Natural killer cell treated with Interleukin-12 subunit alpha and Interleukin-12 subunit beta and Interleukin-15 and Interleukin-18, amount 100 ng/mL, for 72 hours (primary cell): ENCODE data around the gene TMEM19. TPM values are rescaled to one million over a fixed set of nuclear protein-coding genes. Genes with fewer than 3 reads are reported as not detected.

ENCODE experiments used
- ATAC-seq, 2 donors: fragments of 150-1000 bp; cut with Tn5 transposase in 1 of 2; sonication (Bioruptor Pico), chemical (Tn5 transposase) in 1 of 2; 2 replicates each; pipeline ENCODE4 v1.10.0; 2021
- DNase-seq: peaks from one replicate; pipeline ENCODE4 v3.0.0; 2022; ENCODE audit warnings: low spot score
- H3K27ac Mint-ChIP-seq, 2 donors: 1 replicate in 1 of 2; 2 replicates in 1 of 2; pipeline ENCODE4 v1.8.0; 2022; ENCODE audit warnings: mixed read lengths in 2 of 2, mild to moderate bottlenecking in 1 of 2, moderate library complexity in 1 of 2
- H3K27me3 Mint-ChIP-seq, 2 donors: 1 replicate in 1 of 2; 2 replicates in 1 of 2; pipeline ENCODE4 v1.8.0; 2022; ENCODE audit warnings: mixed read lengths in 2 of 2
- H3K36me3 Mint-ChIP-seq: one replicate; pipeline ENCODE4 v1.8.0; 2022; ENCODE audit warnings: mixed read lengths
- H3K4me1 Mint-ChIP-seq, 2 donors: 1 replicate in 1 of 2; 2 replicates in 1 of 2; pipeline ENCODE4 v1.8.0; 2022; ENCODE audit warnings: low read depth in 2 of 2, mixed read lengths in 2 of 2, mild to moderate bottlenecking in 1 of 2
- H3K4me3 Mint-ChIP-seq: one replicate; pipeline ENCODE4 v1.8.0; 2022; ENCODE audit warnings: mixed read lengths
- H3K9me3 Mint-ChIP-seq: 2 replicates; pipeline ENCODE4 v1.8.0; 2022; ENCODE audit warnings: mixed read lengths
- total RNA-seq, 2 donors: library from RNA; stranded (reverse); gene quantifications; one replicate each; pipeline ENCODE4 v1.2.3, GENCODE V29; 2022

Gene TMEM19
- total RNA-seq: 10 to 100 TPM; 13.4 to 24.8 TPM

DNA sequence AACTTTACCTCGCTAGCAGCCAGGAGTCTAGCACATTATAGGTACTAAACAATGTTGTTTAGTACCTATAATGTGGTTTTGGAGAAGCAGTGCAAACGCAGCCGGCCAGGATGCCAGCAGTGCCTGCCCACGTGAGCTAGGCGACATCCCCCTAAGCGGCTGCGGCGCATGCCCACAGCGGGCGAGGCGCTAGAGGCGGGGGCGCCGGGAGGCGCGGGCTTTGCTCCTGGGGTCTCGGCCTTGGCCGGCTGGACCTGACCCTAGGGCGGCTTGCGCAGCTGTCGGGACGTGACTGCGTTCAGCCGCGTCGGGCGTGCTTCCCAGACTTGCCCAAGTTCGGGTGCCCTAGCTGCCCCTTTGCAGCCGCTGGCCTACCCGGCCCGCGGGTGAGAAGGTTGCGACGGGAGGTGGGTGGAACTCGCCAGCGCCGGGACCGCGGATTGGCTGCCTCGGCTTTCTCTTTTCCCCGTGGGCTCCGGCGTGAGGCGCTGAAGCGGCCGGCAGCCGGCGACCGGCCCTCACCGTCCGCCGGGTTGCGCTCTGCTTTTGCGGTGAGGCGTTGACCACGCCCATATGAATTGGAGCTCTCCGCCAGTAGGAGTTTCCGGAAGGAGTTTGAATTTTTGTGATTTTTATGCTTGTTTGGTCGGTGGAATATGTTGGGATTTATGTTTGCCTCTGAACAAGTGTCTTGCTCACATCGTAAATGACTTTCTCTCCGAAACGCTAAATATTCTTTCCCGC is at the start of gene TMEM19:
TMEM19 (plus strand) TSS at position 169 of the 744 bp plus-strand sequence. CDS start 599 bp downstream, outside the sequence.
- Mint-ChIP-seq H3K36me3 (no peaks in the 10 kb centered on the region), H3K4me3 (peak within 1 kb of the TSS; percentile 88), H3K27me3 (no peaks in the 10 kb centered on the region), H3K9me3 (no peaks in the 10 kb centered on the region), H3K4me1 (peaks cover 7 to 18% of the 10 kb centered on the region in 2 donors), H3K27ac (peak within 1 kb of the TSS; percentile 88 to 95)
- DNase-seq: peak; percentile 93
- ATAC-seq: peak; percentile 97 to 98

- ATAC-seq (no peak), DNase-seq (no peak)
- no peak overlapping the region for H3K27ac Mint-ChIP-seq
- H3K36me3 Mint-ChIP-seq: peaks cover 27% of the 10 kb centered on the region
- no peaks in the 10 kb centered on the region for H3K27me3 Mint-ChIP-seq
- no peak overlapping the region for H3K4me3 Mint-ChIP-seq
- H3K4me1 Mint-ChIP-seq: peaks cover 11 to 13% of the 10 kb centered on the region in 2 donors
- no peaks in the 10 kb centered on the region for H3K9me3 Mint-ChIP-seq
Measured at GRCh38 chr12:71636704-71637115, 49.2 kb upstream of the TMEM19 start.

- Mint-ChIP-seq H3K4me1 (peaks cover 13 to 15% of the 10 kb centered on the region in 2 donors), H3K36me3 (peaks cover 16% of the 10 kb centered on the region), H3K27ac (no peak overlapping the region), H3K9me3 (no peaks in the 10 kb centered on the region), H3K27me3 (no peaks in the 10 kb centered on the region), H3K4me3 (no peak overlapping the region)
- DNase-seq (no peak), ATAC-seq (no peak)
Measured at GRCh38 chr12:71638499-71638898, 47.4 kb upstream of the TMEM19 start.

DNA sequence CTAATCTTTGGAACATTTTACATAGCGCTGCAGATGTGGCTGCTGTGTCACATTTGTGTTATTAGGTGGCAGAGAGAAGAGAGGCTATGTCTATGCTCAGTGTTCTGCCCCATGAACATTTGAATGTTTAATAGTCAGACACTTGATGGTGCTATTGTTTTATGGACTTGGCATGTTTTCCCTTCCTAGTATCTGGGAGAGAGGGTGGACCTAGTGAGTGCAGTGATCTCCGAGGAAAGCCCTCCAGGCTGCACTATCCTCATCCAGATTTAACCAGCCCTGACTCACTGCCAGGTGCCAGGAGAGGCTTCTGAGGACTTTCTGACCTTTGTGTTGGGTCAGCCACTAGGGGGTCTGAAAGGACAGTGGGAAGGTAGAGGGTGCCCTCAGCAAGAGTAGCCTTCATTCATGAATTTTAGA is 46.5 kb upstream of the TMEM19 start:
- DNase-seq (no peak), ATAC-seq (peak in 1 of 2 donors; percentile 53)
- H3K4me1 Mint-ChIP-seq: peaks cover 15 to 21% of the 10 kb centered on the region in 2 donors
- peak overlapping the region in 1 of 2 donors; percentile 41 for H3K27ac Mint-ChIP-seq
- no peaks in the 10 kb centered on the region for H3K9me3 Mint-ChIP-seq
- H3K27me3 Mint-ChIP-seq: no peaks in the 10 kb centered on the region
- peaks cover 25% of the 10 kb centered on the region for H3K36me3 Mint-ChIP-seq
- no peak overlapping the region for H3K4me3 Mint-ChIP-seq

- no peak for ATAC-seq
Measured at GRCh38 chr12:71640316-71640715, 45.6 kb upstream of the TMEM19 start.

GRCh38 chr12:71641390-71641789 is 44.5 kb upstream of the TMEM19 start:
- H3K4me1 Mint-ChIP-seq: peaks cover 18 to 26% of the 10 kb centered on the region in 2 donors
- DNase-seq (no peak), ATAC-seq (no peak)
- H3K4me3 Mint-ChIP-seq: no peak overlapping the region
- peaks cover 28% of the 10 kb centered on the region for H3K36me3 Mint-ChIP-seq
- H3K9me3 Mint-ChIP-seq: no peaks in the 10 kb centered on the region
- H3K27me3 Mint-ChIP-seq: no peaks in the 10 kb centered on the region
- peak overlapping the region in 1 of 2 donors; percentile 39 for H3K27ac Mint-ChIP-seq

More at GRCh38 chr12:71640316-71640715, 45.6 kb upstream of the TMEM19 start:
- no peak for DNase-seq
- no peak overlapping the region for H3K4me3 Mint-ChIP-seq
- peaks cover 18 to 26% of the 10 kb centered on the region in 2 donors for H3K4me1 Mint-ChIP-seq
- H3K27me3 Mint-ChIP-seq: no peaks in the 10 kb centered on the region
- H3K27ac Mint-ChIP-seq: no peak overlapping the region
- no peaks in the 10 kb centered on the region for H3K9me3 Mint-ChIP-seq
- peaks cover 29% of the 10 kb centered on the region for H3K36me3 Mint-ChIP-seq

DNA sequence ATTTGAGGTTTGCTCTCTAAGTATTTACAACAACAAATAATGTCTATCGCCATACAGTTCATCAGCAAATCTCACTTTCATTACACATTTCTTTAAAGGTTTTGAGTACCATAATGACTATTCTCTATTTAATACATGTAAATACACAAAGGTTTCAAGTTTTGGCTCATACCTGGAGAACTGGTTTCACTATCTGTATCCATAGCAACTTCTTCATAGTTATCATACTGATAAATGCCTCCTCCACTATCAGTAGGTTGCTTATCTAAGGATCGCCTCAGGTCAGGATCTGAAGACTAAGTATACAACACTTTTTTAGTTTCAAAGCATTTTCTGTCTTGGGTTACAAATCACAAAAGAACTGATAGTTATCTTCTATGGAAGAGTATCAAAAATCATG is 43.6 kb upstream of the TMEM19 start:
- no peak overlapping the region for H3K4me3 Mint-ChIP-seq
- no peak for DNase-seq

DNA sequence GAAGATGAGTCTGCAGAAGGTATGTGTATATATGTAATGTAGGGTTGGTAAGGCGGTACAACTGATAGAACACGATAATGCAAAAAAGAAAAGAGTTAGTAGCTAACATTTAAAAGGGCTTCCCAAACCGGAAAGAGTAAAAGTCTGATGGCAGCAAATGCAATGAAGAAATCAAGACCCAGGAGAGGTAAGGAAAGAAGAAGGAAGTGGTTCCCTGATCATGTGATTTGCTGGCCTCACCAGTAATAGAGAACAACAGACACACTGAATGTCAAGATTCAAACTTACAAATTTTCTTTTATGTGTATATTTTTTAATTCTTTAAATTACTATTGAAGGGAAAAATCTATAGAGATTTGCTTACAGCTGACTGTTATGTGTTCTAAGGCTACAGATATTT is 40.6 kb upstream of the TMEM19 start:
- ATAC-seq (no peak), DNase-seq (no peak)
- H3K27me3 Mint-ChIP-seq: no peaks in the 10 kb centered on the region
- peaks cover 24% of the 10 kb centered on the region for H3K36me3 Mint-ChIP-seq
- H3K4me1 Mint-ChIP-seq: peaks cover 15 to 31% of the 10 kb centered on the region in 2 donors
- H3K4me3 Mint-ChIP-seq: no peak overlapping the region
- H3K9me3 Mint-ChIP-seq: no peaks in the 10 kb centered on the region
- no peak overlapping the region for H3K27ac Mint-ChIP-seq

More for the DNA sequence above, 43.6 kb upstream of the TMEM19 start:
- Mint-ChIP-seq H3K27me3 (no peaks in the 10 kb centered on the region), H3K4me1 (peaks cover 16 to 28% of the 10 kb centered on the region in 2 donors), H3K9me3 (no peaks in the 10 kb centered on the region), H3K36me3 (peaks cover 28% of the 10 kb centered on the region), H3K27ac (peak overlapping the region in 1 of 2 donors; percentile 39)
- peak in 1 of 2 donors; percentile 38 for ATAC-seq

GRCh38 chr12:71646512-71646911 is 39.4 kb upstream of the TMEM19 start:
- Mint-ChIP-seq H3K36me3 (peaks cover 24% of the 10 kb centered on the region), H3K27ac (no peak overlapping the region), H3K9me3 (no peaks in the 10 kb centered on the region), H3K4me1 (peaks cover 12 to 31% of the 10 kb centered on the region in 2 donors), H3K4me3 (no peak overlapping the region), H3K27me3 (no peaks in the 10 kb centered on the region)
- DNase-seq (no peak), ATAC-seq (no peak)

DNA sequence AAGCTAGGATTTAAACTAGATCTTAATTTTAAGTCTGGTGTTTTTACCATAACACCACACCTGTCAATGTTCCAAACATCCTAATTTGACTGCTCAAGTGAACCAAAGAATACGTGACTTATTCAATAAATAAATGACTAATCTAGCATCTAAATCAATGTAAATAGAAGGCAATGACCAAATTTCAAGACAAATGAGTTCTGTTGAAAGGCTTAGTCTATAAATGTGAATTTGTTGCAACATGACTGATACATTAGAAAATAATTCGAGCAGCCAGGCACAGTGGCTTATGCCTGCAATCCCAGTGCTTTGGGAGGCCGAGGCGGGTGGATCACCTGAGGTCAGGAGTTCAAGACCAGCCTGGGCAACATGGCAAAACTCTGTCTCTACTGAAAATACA is 37.3 kb upstream of the TMEM19 start:
- no peak for DNase-seq
- Mint-ChIP-seq H3K27me3 (no peaks in the 10 kb centered on the region), H3K4me1 (peaks cover 9 to 29% of the 10 kb centered on the region in 2 donors)

DNA sequence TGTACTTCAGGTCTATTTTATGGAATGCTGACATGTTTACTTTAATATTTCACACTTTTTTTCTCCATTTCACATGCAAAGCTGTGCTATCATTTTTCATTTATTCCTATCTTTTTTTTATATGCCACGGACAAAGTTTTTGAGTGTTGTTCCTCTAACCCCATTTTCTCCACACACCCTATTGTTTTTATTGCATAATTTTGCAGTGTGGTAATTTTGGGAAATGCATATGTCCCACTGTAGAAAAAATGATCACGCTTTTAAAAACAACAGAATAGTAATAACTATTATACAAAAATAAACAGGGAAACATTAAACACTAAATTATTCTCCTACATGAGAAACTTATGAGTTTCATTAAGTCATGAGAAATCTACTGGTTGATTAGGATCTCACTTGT is 36.5 kb upstream of the TMEM19 start:
- Mint-ChIP-seq H3K4me1 (peaks cover 12 to 21% of the 10 kb centered on the region in 2 donors), H3K27ac (no peak overlapping the region), H3K27me3 (no peaks in the 10 kb centered on the region), H3K36me3 (peaks cover 16% of the 10 kb centered on the region), H3K9me3 (no peaks in the 10 kb centered on the region), H3K4me3 (no peak overlapping the region)
- no peak for ATAC-seq
- no peak for DNase-seq

More for the DNA sequence above, 37.3 kb upstream of the TMEM19 start:
- H3K27ac Mint-ChIP-seq: no peak overlapping the region
- no peak for ATAC-seq
- no peak overlapping the region for H3K4me3 Mint-ChIP-seq
- H3K36me3 Mint-ChIP-seq: peaks cover 22% of the 10 kb centered on the region
- H3K9me3 Mint-ChIP-seq: no peaks in the 10 kb centered on the region

DNA sequence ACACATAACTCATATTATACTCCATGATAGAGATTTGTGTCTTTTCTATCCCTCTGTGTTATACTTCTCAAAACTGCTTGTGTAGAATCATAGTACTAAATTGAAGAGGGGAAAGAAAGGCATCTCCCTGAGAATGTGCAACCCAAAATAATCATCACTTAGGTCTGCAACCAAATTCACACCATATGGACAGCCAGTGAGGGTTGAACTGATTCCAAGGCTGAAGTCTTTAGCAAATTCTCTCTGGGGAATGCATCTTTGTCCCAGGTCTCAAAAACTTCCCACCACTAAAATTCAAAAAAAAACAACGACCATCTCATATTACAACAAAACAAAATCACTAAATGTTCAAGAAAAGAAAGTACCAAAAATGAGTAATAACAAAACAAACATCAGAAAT is 33.2 kb upstream of the TMEM19 start:
- Mint-ChIP-seq H3K27me3 (no peaks in the 10 kb centered on the region), H3K36me3 (peaks cover 19% of the 10 kb centered on the region), H3K4me3 (no peak overlapping the region), H3K4me1 (peaks cover 22 to 23% of the 10 kb centered on the region in 2 donors), H3K9me3 (no peaks in the 10 kb centered on the region), H3K27ac (no peak overlapping the region)
- no peak for ATAC-seq
- no peak for DNase-seq

GRCh38 chr12:71653137-71653536 is 32.7 kb upstream of the TMEM19 start:
- Mint-ChIP-seq H3K4me1 (peaks cover 22 to 23% of the 10 kb centered on the region in 2 donors), H3K4me3 (no peak overlapping the region), H3K9me3 (no peaks in the 10 kb centered on the region), H3K27me3 (no peaks in the 10 kb centered on the region), H3K27ac (no peak overlapping the region), H3K36me3 (peaks cover 19% of the 10 kb centered on the region)
- DNase-seq: no peak
- ATAC-seq: no peak

GRCh38 chr12:71654200-71654599 is 31.7 kb upstream of the TMEM19 start:
- Mint-ChIP-seq H3K27ac (peak overlapping the region in 1 of 2 donors; percentile 16), H3K4me3 (peak overlapping the region; percentile 61), H3K27me3 (no peaks in the 10 kb centered on the region), H3K9me3 (no peaks in the 10 kb centered on the region), H3K36me3 (peaks cover 26% of the 10 kb centered on the region), H3K4me1 (peaks cover 26 to 28% of the 10 kb centered on the region in 2 donors)
- ATAC-seq (no peak), DNase-seq (no peak)
